PC-3 (cell line): ENCODE results near the gene GAGE12H. TPM values are rescaled to one million over a fixed set of nuclear protein-coding genes. Genes with fewer than 3 reads are reported as not detected.

Experiments
- total RNA-seq: library from RNA; depleted of rRNA; stranded (reverse); fragments of >200 nt; gene quantifications from 2 replicates; pipeline ENCODE4 v1.2.3, GENCODE V29; 2014; rRNA removed

Gene GAGE12H
- total RNA-seq, 1 experiment from 2014 or later, result not detected

Other genes with a start within 250 kb of the GAGE12H start
- gene GAGE13, start 248.4 kb upstream of the GAGE12H start, total RNA-seq, result not detected in 2 replicates
- not detected in 2 replicates for gene GAGE12C, start 47.8 kb upstream of the GAGE12H start, total RNA-seq
- gene GAGE12D, start 38.2 kb upstream of the GAGE12H start, total RNA-seq, result not detected in 2 replicates
- not detected in 2 replicates for gene GAGE12E, start 28.7 kb upstream of the GAGE12H start, total RNA-seq
- not detected in 2 replicates for gene GAGE12F, start 19.1 kb upstream of the GAGE12H start, total RNA-seq
- not detected in 2 replicates for gene GAGE12G, start 9.5 kb upstream of the GAGE12H start, total RNA-seq
- gene GAGE2A, start 9.5 kb downstream of the GAGE12H start, total RNA-seq, result not detected in 2 replicates
- not detected in 2 replicates for gene GAGE1, start 19.1 kb downstream of the GAGE12H start, total RNA-seq
- gene PAGE1, start 116.0 kb downstream of the GAGE12H start, total RNA-seq, result 1.7 and 4.5 TPM in 2 replicates
- gene PAGE4, start 249.4 kb downstream of the GAGE12H start, total RNA-seq, result not detected in 2 replicates